Activated CD4-positive, CD25-positive, alpha-beta regulatory T cell (primary cell): ENCODE results near the gene APBB1.

Experiments
- DNase-seq, 4 experiments: peaks; one replicate each; lab custom pipeline; 2025; lab: John Stamatoyannopoulos, UW

The APBB1 gene

GRCh38 chr11:6351782-6352382 is 67.0 kb downstream of the APBB1 start:
- DNase-seq: no peak

- DNase-seq: no peak
Measured at GRCh38 chr11:6350486-6350885, 68.4 kb downstream of the APBB1 start.

- DNase-seq: no peak
Measured at GRCh38 chr11:6350043-6350442, 68.9 kb downstream of the APBB1 start.

GRCh38 chr11:6345366-6345765 is 73.5 kb downstream of the APBB1 start:
- no peak for DNase-seq
